Prostate gland (tissue), 2 donors: ENCODE measurements around the gene SFXN2. TPM values are rescaled to one million over a fixed set of nuclear protein-coding genes. Genes with fewer than 3 reads are reported as not detected.

Experiments
- DNase-seq: peaks from one replicate; pipeline ENCODE4 v3.0.0-alpha.2; 2019; ENCODE audit warnings: low spot score
- H3K27ac ChIP-seq, 2 donors: fragments of 200-600 bp; sonication (generic); 2 replicates each; pipeline ENCODE4 v1.5.1; 2017 to 2019
- H3K27me3 ChIP-seq: fragments of 200-600 bp; sonication (generic); replicated peaks from 2 replicates; pipeline ENCODE4 v1.5.1; 2019; ENCODE audit not compliant: insufficient read depth
- H3K36me3 ChIP-seq, 2 donors: fragments of 200-600 bp; sonication (generic); 1 replicate in 1 of 2; 2 replicates in 1 of 2; pipeline versions ENCODE4 v1.5.1 to v1.8.1; 2017 to 2019
- H3K4me1 ChIP-seq: fragments of 200-600 bp; sonication (generic); replicated peaks from 2 replicates; pipeline ENCODE4 v1.5.1; 2019
- H3K4me3 ChIP-seq, 2 donors: fragments of 200-600 bp; sonication (generic); 2 replicates each; pipeline ENCODE4 v1.5.1; 2017 to 2019
- H3K9me3 ChIP-seq: fragments of 200-600 bp; sonication (generic); 2 replicates; pipeline ENCODE4 v1.5.1; 2017
- POLR2A ChIP-seq: fragments of 450-650 bp; IDR thresholded peaks from one replicate; pipeline ENCODE4 v1.6.1; 2016; ENCODE audit warnings: antibody characterized with exemption, mild to moderate bottlenecking
- POLR2AphosphoS5 ChIP-seq: sonication (generic); formaldehyde crosslinking; IDR thresholded peaks from one replicate; pipeline ENCODE4 v1.6.1; 2017; ENCODE audit warnings: antibody characterized with exemption
- WGBS: methylation state at CpG from one replicate; pipeline ENCODE4 v1.1.5; 2018; 5-methylcytosine and 5-hydroxymethylcytosine counted together
- intact Hi-C: fragments of 100-400 bp; cut with DNase I; formaldehyde crosslinking; loops from one replicate; pipeline ENCODE4 v1.14.2; 2022
- total RNA-seq, 2 donors: library from RNA; depleted of rRNA; stranded (reverse); fragments of >200 nt; gene quantifications; one replicate each; pipeline ENCODE4 v1.1.0, GENCODE V29; 2016
- TF ChIP-seq, protein P1 (sequence below), 4 experiments: fragments of 200-600 bp in 2 of 4; fragments of 450-650 bp in 2 of 4; sonication (generic) in 2 of 4; IDR thresholded peaks; 1 replicate in 3 of 4; 2 replicates in 1 of 4; pipeline ENCODE4 v1.5.1; 2016 to 2019; ENCODE audit warnings: antibody characterized with exemption in 4 of 4, mild to moderate bottlenecking in 2 of 4, moderate library complexity in 2 of 4

The SFXN2 gene
- total RNA-seq, 2 donors from 2014 or later, result 16.4 to 26.6 TPM

DNA sequence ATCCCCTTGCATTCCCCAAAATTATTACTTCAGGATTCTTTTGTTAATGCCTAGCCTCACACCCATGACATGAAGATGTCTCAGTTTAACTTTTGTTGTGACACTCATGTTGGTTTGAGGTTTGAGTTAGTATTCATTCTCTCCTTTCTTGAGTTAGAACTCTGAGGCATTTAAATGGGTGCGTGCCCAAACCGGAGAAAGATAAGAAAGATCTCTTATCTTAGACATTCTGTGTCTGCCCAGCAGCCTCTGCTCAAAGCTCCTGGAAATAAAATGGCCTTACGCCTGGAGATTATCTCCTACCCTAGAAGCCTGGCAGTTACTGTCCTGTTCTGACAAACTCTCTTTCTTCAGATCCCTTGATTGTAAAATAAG is 55.7 kb downstream of the SFXN2 start:
- peak overlapping the region; percentile 76 to 83 for H3K27ac ChIP-seq
- intact Hi-C loops, result no loop called here
- H3K4me3 ChIP-seq, result no peak overlapping the region
- H3K9me3 ChIP-seq, result no peaks in the 10 kb centered on the region
- peaks cover 17% of the 10 kb centered on the region for H3K4me1 ChIP-seq
- no peaks in the 10 kb centered on the region for H3K36me3 ChIP-seq
- no peaks in the 10 kb centered on the region for H3K27me3 ChIP-seq
- DNase-seq, result no peak
- TF ChIP-seq, protein P1, sequence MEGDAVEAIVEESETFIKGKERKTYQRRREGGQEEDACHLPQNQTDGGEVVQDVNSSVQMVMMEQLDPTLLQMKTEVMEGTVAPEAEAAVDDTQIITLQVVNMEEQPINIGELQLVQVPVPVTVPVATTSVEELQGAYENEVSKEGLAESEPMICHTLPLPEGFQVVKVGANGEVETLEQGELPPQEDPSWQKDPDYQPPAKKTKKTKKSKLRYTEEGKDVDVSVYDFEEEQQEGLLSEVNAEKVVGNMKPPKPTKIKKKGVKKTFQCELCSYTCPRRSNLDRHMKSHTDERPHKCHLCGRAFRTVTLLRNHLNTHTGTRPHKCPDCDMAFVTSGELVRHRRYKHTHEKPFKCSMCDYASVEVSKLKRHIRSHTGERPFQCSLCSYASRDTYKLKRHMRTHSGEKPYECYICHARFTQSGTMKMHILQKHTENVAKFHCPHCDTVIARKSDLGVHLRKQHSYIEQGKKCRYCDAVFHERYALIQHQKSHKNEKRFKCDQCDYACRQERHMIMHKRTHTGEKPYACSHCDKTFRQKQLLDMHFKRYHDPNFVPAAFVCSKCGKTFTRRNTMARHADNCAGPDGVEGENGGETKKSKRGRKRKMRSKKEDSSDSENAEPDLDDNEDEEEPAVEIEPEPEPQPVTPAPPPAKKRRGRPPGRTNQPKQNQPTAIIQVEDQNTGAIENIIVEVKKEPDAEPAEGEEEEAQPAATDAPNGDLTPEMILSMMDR (IDR thresholded peaks at IDR 0.05), result no peak
- TF ChIP-seq POLR2A, result no peak
- no peak for TF ChIP-seq POLR2AphosphoS5
- WGBS, result 39% methylated on average over 3 of the region's 3 CpGs

DNA sequence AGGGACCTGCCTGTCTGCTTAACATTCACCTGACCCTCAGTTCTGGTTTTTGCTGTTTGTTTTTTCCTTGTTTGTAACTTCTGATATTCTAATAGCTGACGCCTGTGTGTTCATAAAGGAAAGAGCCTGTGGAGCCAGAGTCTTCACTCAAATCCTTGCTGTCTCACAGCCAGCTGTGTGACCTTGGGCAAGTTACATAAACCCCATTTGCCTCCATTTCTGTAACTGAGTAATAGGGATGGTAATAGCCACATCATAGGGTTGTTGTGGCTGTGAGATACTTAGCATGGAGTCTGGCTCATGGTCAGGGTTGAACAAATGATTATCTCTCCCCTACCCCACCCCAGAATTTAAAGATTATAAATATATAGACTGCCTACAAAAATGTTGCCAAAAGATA is 56.4 kb downstream of the SFXN2 start:
- no peak for TF ChIP-seq POLR2AphosphoS5
- no peak for TF ChIP-seq POLR2A
- TF ChIP-seq, protein P1 (IDR thresholded peaks at IDR 0.05), result no peak
- Histone ChIP-seq H3K27ac (peak overlapping the region; percentile 76 to 83), H3K27me3 (no peaks in the 10 kb centered on the region), H3K9me3 (no peaks in the 10 kb centered on the region), H3K4me3 (no peak overlapping the region), H3K4me1 (peaks cover 24% of the 10 kb centered on the region), H3K36me3 (no peaks in the 10 kb centered on the region)
- WGBS, result 71% methylated on average over 1 of the region's 1 CpG
- intact Hi-C loops, result no loop called here
- no peak for DNase-seq

DNA sequence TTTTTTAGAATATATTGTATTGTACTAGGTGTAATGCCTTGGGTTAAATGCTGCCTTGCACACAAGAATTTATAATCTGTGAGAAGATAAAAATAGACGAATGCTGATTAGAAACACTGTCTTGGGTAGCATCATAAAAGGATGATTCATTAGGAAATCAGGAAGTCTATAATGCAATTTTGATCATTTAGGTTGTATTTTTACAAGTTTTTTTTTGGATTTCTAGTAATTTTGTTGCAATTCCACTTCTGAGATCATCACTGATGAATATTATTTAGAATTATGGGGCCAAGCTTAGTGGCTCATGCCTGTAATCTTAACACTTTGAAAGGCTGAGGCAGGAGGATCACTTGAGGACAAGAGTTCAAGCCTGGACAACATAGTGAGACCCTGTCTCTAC is 58.9 kb downstream of the SFXN2 start:
- Histone ChIP-seq H3K36me3 (no peaks in the 10 kb centered on the region), H3K27me3 (no peaks in the 10 kb centered on the region), H3K9me3 (no peaks in the 10 kb centered on the region), H3K27ac (peak overlapping the region; percentile 93 to 95), H3K4me1 (peaks cover 39% of the 10 kb centered on the region), H3K4me3 (no peak overlapping the region)
- no peak for TF ChIP-seq POLR2A
- TF ChIP-seq POLR2AphosphoS5, result no peak
- TF ChIP-seq, protein P1 (IDR thresholded peaks at IDR 0.05), result no peak
- DNase-seq, result no peak
- WGBS, result 33% methylated on average over 1 of the region's 1 CpG
- intact Hi-C loops, result no loop called here

DNA sequence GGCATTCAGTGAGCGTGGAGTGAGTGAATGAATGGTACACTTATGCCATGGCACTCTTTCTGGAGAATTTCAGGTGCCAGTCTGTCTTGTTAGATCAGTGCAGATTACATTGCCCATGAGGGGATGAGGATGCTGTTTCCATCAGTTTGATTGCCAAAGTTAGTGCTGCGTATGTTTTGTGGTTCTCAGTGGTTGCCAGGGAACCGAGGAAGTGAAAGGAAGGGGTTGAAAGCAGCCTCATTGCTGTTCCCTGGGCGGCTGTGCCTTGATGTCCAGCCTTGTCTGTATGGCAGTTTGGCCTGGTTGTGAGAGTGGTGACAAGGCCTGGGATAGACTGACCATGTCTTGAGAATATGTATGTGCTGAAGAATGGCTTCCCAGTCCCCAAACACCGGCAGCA is 59.5 kb downstream of the SFXN2 start:
- 81% methylated on average over 5 of the region's 5 CpGs for WGBS
- DNase-seq, result no peak
- TF ChIP-seq POLR2A, result no peak
- no peak for TF ChIP-seq POLR2AphosphoS5
- TF ChIP-seq, protein P1 (IDR thresholded peaks at IDR 0.05), result no peak
- Histone ChIP-seq H3K27ac (peak overlapping the region; percentile 93 to 95), H3K9me3 (no peaks in the 10 kb centered on the region), H3K36me3 (no peaks in the 10 kb centered on the region), H3K27me3 (no peaks in the 10 kb centered on the region), H3K4me3 (no peak overlapping the region), H3K4me1 (peaks cover 42% of the 10 kb centered on the region)
- intact Hi-C loops, result no loop called here

DNA sequence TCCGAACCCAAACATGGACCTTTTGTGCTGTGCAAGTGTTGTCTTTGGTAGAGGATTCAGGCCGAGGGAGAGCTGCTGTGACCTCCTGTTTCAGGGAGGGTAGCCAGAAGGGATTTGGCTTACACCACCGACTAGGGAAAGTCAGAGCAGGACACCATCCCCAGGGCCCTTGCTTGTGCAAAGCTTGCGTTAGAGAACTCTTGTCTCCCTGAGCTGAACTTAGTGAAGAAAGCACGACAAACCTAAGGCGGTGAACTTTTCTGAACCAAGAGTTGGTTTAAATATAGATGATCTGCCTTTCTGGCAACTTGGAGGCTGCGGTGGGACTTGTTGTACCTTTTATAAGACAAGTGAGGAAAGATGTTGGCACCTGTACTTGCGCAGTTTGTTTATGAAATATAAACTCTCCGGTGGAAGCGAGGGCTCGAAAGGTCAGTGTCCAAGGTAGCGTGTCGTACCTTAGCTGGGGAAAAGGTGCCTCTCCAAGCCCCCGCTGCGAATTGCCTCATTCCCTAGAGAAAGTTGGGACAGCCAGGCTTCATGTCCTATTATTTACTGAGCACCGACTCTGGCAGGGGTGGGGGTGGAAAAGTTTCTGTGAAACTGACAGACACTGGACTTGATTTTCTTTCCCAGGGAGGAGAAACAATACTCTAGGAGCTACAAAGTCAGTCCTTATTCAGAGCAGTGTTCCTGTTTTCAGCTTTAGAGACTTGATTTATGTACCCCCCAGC is 60.9 kb downstream of the SFXN2 start:
- 10% methylated on average over 16 of the region's 16 CpGs for WGBS
- TF ChIP-seq POLR2A (no peak), POLR2AphosphoS5 (peak; percentile 82)
- TF ChIP-seq, protein P1 (IDR thresholded peaks at IDR 0.05), result no peak
- intact Hi-C loops, result no loop called here

More for the DNA sequence above, 60.9 kb downstream of the SFXN2 start:
- H3K4me3 ChIP-seq, result peak overlapping the region; percentile 19 to 30
- no peaks in the 10 kb centered on the region for H3K27me3 ChIP-seq
- H3K4me1 ChIP-seq, result peaks cover 42% of the 10 kb centered on the region
- peak overlapping the region; percentile 93 to 95 for H3K27ac ChIP-seq
- no peaks in the 10 kb centered on the region for H3K36me3 ChIP-seq
- DNase-seq, result peak; percentile 83
- H3K9me3 ChIP-seq, result no peaks in the 10 kb centered on the region
